GM21737 (cell line): Measurements from ENCODE around the gene GALNS.

Experiments
- ATAC-seq: cut with Tn5 transposase; IDR thresholded peaks from one replicate; pipeline ENCODE4 v1.9.1; 2021; ENCODE audit warnings: mild to moderate bottlenecking, moderate library complexity; ENCODE audit not compliant: unreplicated experiment

Gene GALNS

GRCh38 chr16:88877564-88878289, 21.0 kb upstream of the GALNS start:
- no peak for ATAC-seq

- ATAC-seq, result no peak
Observed at GRCh38 chr16:88876942-88877526, 20.3 kb upstream of the GALNS start.

GRCh38 chr16:88875703-88876234, 19.0 kb upstream of the GALNS start:
- no peak for ATAC-seq

- no peak for ATAC-seq
Observed at GRCh38 chr16:88874938-88875599, 18.3 kb upstream of the GALNS start.

GRCh38 chr16:88872650-88873331, 16.0 kb upstream of the GALNS start:
- ATAC-seq, result no peak

- no peak for ATAC-seq
Observed at GRCh38 chr16:88871730-88872416, 15.1 kb upstream of the GALNS start.

- ATAC-seq, result no peak
Observed at GRCh38 chr16:88871349-88871702, 14.6 kb upstream of the GALNS start.

- ATAC-seq, result no peak
Observed at GRCh38 chr16:88870608-88871348, 14.0 kb upstream of the GALNS start.

- ATAC-seq, result no peak
Observed at GRCh38 chr16:88869673-88869980, 12.9 kb upstream of the GALNS start.

- ATAC-seq, result no peak
Observed at GRCh38 chr16:88868974-88869672, 12.4 kb upstream of the GALNS start.

GRCh38 chr16:88867581-88868246, 11.0 kb upstream of the GALNS start:
- no peak for ATAC-seq

- no peak for ATAC-seq
Observed at GRCh38 chr16:88866151-88866920, 9.6 kb upstream of the GALNS start, which contains the start of gene PABPN1L. TSS of gene PABPN1L (minus strand) at chr16:88866660. CDS start at chr16:88866606, 54 bp downstream.

GRCh38 chr16:88865742-88866141, 9.0 kb upstream of the GALNS start:
- no peak for ATAC-seq

- ATAC-seq, result no peak
Observed at GRCh38 chr16:88865310-88865709, 8.6 kb upstream of the GALNS start.

GRCh38 chr16:88864521-88864920, 7.8 kb upstream of the GALNS start:
- ATAC-seq, result no peak

GRCh38 chr16:88864099-88864498, 7.4 kb upstream of the GALNS start:
- ATAC-seq, result no peak

GRCh38 chr16:88863426-88863825, 6.7 kb upstream of the GALNS start:
- no peak for ATAC-seq

GRCh38 chr16:88862968-88863367, 6.2 kb upstream of the GALNS start:
- no peak for ATAC-seq
